Measurements from ENCODE around the gene TMED8.

- TF ChIP-seq ZBTB2 (CRISPR knock-in tag; IDR thresholded peaks at IDR 0.05; ENCODE audit: low read depth) (no peak), POLR2A (IDR thresholded peaks at IDR 0.05; ENCODE audit: insufficient read depth in 1 of 2, low read depth in 2 of 2, low read length in 2 of 2) (no peak), ZFAT (CRISPR knock-in tag; conservative IDR thresholded peaks at IDR 0.05) (no peak), ZNF407 (CRISPR knock-in tag; IDR thresholded peaks at IDR 0.05; ENCODE audit: not compliant biosample characterization) (no peak), ZNF3 (CRISPR knock-in tag; IDR thresholded peaks at IDR 0.05) (no peak), DR1 (CRISPR knock-in tag; IDR thresholded peaks at IDR 0.05) (no peak), ZBTB33 (CRISPR knock-in tag; IDR thresholded peaks at IDR 0.05) (no peak), ZSCAN22 (CRISPR knock-in tag; IDR thresholded peaks at IDR 0.05) (no peak), ESRRA (CRISPR knock-in tag; IDR thresholded peaks at IDR 0.05; ENCODE audit: low read depth) (no peak), JUND (CRISPR knock-in tag; IDR thresholded peaks at IDR 0.05) (no peak), TFE3 (CRISPR knock-in tag; IDR thresholded peaks at IDR 0.05) (no peak)
Measured at GRCh38 chr14:77342726-77343397, 34.0 kb downstream of the TMED8 start.
